DND-41 (cell line): Measurements from ENCODE around the gene TUT4.

Source experiments
- CTCF ChIP-seq: IDR thresholded peaks from 2 replicates; pipeline ENCODE4 v1.5.1; 2012; ENCODE audit warnings: borderline replicate concordance, low read length, moderate library complexity, mild to moderate bottlenecking; ENCODE audit not compliant: poor library complexity, severe bottlenecking; ENCODE audit errors: extremely low read depth
- EZH2 ChIP-seq: IDR thresholded peaks from 3 replicates; pipeline ENCODE4 v1.6.1; 2012; ENCODE audit warnings: borderline replicate concordance, low read depth, mild to moderate bottlenecking, moderate library complexity, low read length, inconsistent platforms; ENCODE audit not compliant: severe bottlenecking

- TF ChIP-seq CTCF (no peak), EZH2 (no peak)
Observed at GRCh38 chr1:52504720-52505119, 48.2 kb downstream of the TUT4 start.
